Choroid plexus epithelial cell (primary cell): ENCODE results near the gene POLR3C.

Experiments
- DNase-seq: peaks from one replicate; pipeline ENCODE4 v3.0.0-alpha.2; 2010; ENCODE audit warnings: low read depth
- H3K4me3 ChIP-seq: 2 replicates; pipeline ENCODE4 v1.5.1; 2011; ENCODE audit warnings: low read depth, mild to moderate bottlenecking, control low read depth, low read length, moderate library complexity
- TF ChIP-seq, protein P1 (sequence below): conservative IDR thresholded peaks from 2 replicates; pipeline ENCODE4 v1.5.1; 2011; ENCODE audit warnings: low read depth, mild to moderate bottlenecking, control low read depth, inconsistent platforms, low read length, moderate library complexity

The POLR3C gene

GRCh38 chr1:145845514-145846161 lies 21.6 kb downstream of the POLR3C start, which contains the start of gene NUDT17:
NUDT17 (plus strand) TSS chr1:145845630; CDS start chr1:145845641, 11 bp downstream.
- TF ChIP-seq, protein P1, sequence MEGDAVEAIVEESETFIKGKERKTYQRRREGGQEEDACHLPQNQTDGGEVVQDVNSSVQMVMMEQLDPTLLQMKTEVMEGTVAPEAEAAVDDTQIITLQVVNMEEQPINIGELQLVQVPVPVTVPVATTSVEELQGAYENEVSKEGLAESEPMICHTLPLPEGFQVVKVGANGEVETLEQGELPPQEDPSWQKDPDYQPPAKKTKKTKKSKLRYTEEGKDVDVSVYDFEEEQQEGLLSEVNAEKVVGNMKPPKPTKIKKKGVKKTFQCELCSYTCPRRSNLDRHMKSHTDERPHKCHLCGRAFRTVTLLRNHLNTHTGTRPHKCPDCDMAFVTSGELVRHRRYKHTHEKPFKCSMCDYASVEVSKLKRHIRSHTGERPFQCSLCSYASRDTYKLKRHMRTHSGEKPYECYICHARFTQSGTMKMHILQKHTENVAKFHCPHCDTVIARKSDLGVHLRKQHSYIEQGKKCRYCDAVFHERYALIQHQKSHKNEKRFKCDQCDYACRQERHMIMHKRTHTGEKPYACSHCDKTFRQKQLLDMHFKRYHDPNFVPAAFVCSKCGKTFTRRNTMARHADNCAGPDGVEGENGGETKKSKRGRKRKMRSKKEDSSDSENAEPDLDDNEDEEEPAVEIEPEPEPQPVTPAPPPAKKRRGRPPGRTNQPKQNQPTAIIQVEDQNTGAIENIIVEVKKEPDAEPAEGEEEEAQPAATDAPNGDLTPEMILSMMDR: peak; percentile 92
- peak; percentile 75 for DNase-seq
- peak within 1 kb of the TSS; percentile 58 for H3K4me3 ChIP-seq

DNA sequence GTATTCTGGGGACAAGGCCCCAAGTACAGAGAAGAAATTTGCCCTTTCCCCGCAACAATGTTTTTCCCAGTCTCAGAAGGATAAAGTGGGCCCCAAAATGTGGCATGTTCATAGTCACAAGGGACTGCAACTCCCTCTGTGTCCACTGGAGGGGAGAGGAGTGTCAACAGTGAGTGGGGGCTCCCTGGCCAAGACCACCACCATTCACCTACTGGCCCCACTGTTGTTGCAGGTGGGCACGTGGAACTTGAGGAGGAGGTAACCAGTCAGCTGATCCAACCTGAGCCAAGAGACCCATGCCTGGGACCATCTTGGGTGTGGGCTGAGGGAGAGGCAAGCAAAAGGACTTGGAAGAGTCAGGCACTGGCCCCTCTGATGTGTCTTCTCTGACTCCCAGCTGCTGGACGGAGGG lies 22.2 kb downstream of the POLR3C start:
- peak; percentile 59 for DNase-seq
- TF ChIP-seq, protein P1: peak; percentile 83
- peak overlapping the region; percentile 58 for H3K4me3 ChIP-seq

DNA sequence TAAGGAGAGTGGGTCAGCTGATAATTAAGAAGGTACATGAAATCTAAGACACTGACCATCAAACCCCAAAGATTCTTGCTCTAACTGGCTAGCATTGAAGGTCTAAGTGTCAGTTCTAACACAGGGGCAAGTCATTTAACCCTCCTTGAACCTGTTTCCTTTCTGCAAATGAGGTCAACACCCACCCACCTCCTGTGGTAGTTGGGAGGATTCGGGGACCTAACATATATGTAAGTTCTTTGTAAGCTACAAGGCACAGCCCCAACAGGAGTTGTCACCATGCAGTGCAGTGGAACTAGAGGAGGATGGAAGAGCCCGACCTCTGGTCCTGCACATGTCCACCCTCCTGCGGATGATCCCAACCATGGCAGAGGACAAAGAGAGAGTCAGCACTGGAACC lies 23.8 kb downstream of the POLR3C start:
- DNase-seq: no peak
- TF ChIP-seq, protein P1: no peak
- no peak overlapping the region for H3K4me3 ChIP-seq

DNA sequence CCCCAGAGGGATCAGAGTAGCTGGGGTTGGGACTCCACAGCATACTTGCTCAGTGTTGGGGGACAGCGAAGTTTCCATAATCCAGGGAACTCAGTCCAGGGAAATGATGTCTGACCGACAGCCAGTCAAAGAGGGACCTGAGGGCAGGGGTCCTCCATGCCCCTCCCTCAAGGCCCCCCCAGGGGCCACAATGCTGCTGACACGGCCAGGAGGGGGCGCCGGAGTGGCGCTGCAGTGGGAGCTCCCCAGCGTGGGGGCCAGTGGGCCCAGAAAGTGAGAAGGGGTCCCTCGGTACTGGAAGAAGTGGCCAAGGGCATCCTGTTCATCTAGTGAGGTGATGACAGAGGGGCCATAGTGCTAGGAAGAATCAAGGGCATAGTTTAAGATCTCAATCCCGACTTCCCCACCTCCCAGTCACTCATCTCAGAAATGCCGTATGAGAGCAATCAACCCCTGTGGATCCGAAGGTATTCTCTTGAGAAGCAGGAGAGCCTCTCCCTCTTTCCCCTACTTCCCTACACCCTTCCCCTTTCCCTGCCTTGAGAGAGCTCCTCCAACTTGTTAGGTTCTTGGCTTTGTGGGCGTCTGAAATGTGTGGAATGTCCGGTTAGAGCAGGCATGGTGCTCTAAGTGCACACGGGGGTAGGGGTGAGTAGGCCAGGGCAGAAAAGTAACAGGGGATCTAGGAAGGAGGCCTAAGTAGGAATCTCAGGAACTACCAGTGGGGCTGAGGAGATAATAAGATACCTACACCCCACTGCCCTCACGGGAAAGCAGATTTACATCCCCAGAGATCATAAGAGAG lies 25.6 kb downstream of the POLR3C start:
- H3K4me3 ChIP-seq: no peak overlapping the region
- TF ChIP-seq, protein P1: peak; percentile 71
- peak; percentile 90 for DNase-seq

DNA sequence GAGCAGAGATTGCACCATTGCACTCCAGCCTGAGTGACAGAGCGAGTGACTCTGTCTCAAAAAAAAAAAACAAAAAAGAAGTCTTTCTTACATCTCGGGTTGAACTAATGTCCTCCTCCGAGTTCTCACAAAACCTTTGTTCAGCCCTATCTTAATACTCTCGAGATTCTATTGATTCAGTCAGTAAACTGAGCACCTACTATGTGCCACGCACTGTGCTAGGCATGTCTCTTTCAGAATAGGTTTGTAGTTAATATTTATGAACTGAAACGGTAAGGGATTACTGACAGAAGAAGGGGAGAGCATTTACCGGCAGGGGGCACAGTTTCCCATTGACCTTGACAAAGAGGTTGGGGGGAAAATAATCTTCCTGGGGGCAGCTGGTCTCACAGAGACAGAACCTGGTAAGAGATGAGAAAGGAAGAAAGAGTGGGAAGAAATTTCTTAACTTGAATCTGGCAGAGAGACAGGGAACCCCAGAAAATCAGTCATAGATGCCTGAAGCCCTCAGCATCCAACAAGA lies 31.5 kb downstream of the POLR3C start:
- no peak overlapping the region for H3K4me3 ChIP-seq
- DNase-seq: no peak
- TF ChIP-seq, protein P1: peak; percentile 19

DNA sequence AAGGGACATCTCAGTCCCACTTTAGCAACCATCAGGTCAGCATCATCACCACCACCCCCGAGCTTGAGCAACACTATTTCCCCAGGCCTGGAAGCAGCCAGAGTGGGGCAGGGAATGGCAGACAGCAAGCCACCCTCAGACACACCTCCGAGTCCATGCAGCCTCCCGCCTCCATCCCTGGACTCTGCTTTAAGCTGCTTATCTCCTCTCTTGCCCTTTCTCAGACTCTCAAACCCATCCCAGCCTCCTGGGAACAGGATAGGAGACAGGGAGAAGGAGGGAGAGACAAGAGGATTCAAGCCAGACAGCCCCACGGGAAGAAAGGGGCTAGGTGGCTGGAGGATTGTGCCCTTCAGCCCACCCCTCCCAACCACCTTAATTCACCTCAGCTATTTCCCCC lies 33.2 kb downstream of the POLR3C start:
- H3K4me3 ChIP-seq: no peak overlapping the region

More for the DNA sequence above, 33.2 kb downstream of the POLR3C start:
- TF ChIP-seq, protein P1: no peak
- DNase-seq: no peak
